OCI-LY1 (cell line): ENCODE results near the gene ASB8.

Experiments used
- H2AFZ ChIP-seq: fragments of 200-600 bp; sonication (generic), shearing (Covaris generic); 2 replicates; pipeline ENCODE4 v1.6.0; 2014; ENCODE audit warnings: antibody characterized with exemption, mild to moderate bottlenecking, low read length
- H3F3A ChIP-seq: fragments of 200-600 bp; sonication (generic), shearing (Covaris generic); 2 replicates; pipeline ENCODE4 v1.6.0; 2014; ENCODE audit warnings: mild to moderate bottlenecking, antibody characterized with exemption, low read length, moderate library complexity; ENCODE audit not compliant: insufficient read depth
- H3K27ac ChIP-seq: fragments of 200-600 bp; sonication (generic); 2 replicates; pipeline ENCODE4 v1.5.1; 2014; ENCODE audit warnings: low read length, mixed run types, mild to moderate bottlenecking, low read depth; ENCODE audit not compliant: poor library complexity, severe bottlenecking
- H3K27me3 ChIP-seq: fragments of 200-600 bp; sonication (generic); 2 replicates; pipeline ENCODE4 v1.6.0; 2014; ENCODE audit warnings: antibody characterized with exemption, mild to moderate bottlenecking, low read length, moderate library complexity; ENCODE audit not compliant: insufficient read depth
- H3K36me3 ChIP-seq: fragments of 200-600 bp; sonication (generic); 2 replicates; pipeline ENCODE4 v1.6.1; 2014; ENCODE audit warnings: mild to moderate bottlenecking, antibody characterized with exemption, low read length, moderate library complexity, mixed read lengths; ENCODE audit not compliant: insufficient read depth
- H3K4me1 ChIP-seq: fragments of 200-600 bp; sonication (generic); 2 replicates; pipeline ENCODE4 v1.5.1; 2014; ENCODE audit warnings: mild to moderate bottlenecking, low read length, moderate library complexity; ENCODE audit not compliant: insufficient read depth, severe bottlenecking
- H3K4me2 ChIP-seq: fragments of 200-600 bp; sonication (generic), shearing (Covaris generic); 2 replicates; pipeline ENCODE4 v1.6.1; 2014; ENCODE audit warnings: low read length
- H3K4me3 ChIP-seq: fragments of 200-600 bp; sonication (generic); 2 replicates; pipeline ENCODE4 v1.5.1; 2014; ENCODE audit warnings: low read length, low read depth, mild to moderate bottlenecking, mixed read lengths; ENCODE audit not compliant: poor library complexity, severe bottlenecking
- H3K79me2 ChIP-seq: fragments of 200-600 bp; shearing (Covaris generic); 2 replicates; pipeline ENCODE4 v1.6.1; 2016; ENCODE audit warnings: mixed run types, low read length, mixed read lengths; ENCODE audit not compliant: insufficient read depth
- H3K9ac ChIP-seq: fragments of 200-600 bp; sonication (generic), shearing (Covaris generic); 2 replicates; pipeline ENCODE4 v1.6.1; 2014; ENCODE audit warnings: mild to moderate bottlenecking, low read length, mixed read lengths
- H3K9me2 ChIP-seq: fragments of 200-600 bp; sonication (generic), shearing (Covaris generic); 2 replicates; pipeline ENCODE4 v1.6.1; 2014; ENCODE audit warnings: low read depth, mild to moderate bottlenecking, low read length, mixed read lengths
- H3K9me3 ChIP-seq: fragments of 200-600 bp; shearing (Covaris generic); 2 replicates; pipeline ENCODE4 v1.6.1; 2014; ENCODE audit warnings: low read length, mixed read lengths
- H4K20me1 ChIP-seq: fragments of 200-600 bp; sonication (generic), shearing (Covaris generic); 2 replicates; pipeline ENCODE4 v1.6.0; 2016; ENCODE audit warnings: mild to moderate bottlenecking, low read length; ENCODE audit not compliant: insufficient read depth
- EZH2 ChIP-seq: fragments of 200-600 bp; sonication (generic), shearing (Covaris generic); IDR thresholded peaks from 2 replicates; pipeline ENCODE4 v1.8.0; 2017; ENCODE audit warnings: borderline replicate concordance, mixed run types, mild to moderate bottlenecking, antibody characterized with exemption, low read length, moderate library complexity, mixed read lengths
- TF ChIP-seq, protein P1 (sequence below): fragments of 200-600 bp; sonication (generic), shearing (Covaris generic); IDR thresholded peaks from 2 replicates; pipeline ENCODE4 v1.5.1; 2017; ENCODE audit warnings: mild to moderate bottlenecking, antibody characterized with exemption, low read length, moderate library complexity, mixed read lengths

Gene ASB8

DNA sequence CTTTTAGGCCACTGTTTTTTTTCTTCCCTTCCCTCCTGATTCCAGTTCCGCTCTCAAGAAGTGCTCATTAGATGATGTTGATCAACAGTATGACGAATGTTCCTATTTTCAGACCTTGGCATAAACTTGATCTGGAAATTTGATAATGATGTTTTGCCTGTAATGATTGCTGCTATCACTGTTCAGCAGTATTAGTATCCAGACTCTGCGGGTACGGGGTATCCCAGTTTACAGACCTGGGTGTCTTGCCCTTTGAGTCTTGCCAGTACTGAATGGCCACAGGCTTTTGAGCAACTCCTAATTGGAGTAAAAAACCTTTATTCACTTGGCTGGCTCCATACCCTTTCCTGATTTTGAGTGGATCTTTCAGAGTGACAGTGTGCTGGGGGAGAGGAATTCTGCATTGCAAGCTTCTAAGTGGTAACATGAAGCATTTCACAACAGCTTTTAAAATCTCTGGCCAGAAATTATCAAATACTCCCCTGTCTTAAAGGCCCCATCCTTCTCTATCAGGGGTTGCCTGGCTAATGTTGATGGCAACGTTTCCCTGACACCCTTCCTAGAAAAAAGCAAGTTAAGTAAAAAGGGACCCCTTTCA is 5.9 kb upstream of the ASB8 start:
- no peak for TF ChIP-seq EZH2
- TF ChIP-seq, protein P1, sequence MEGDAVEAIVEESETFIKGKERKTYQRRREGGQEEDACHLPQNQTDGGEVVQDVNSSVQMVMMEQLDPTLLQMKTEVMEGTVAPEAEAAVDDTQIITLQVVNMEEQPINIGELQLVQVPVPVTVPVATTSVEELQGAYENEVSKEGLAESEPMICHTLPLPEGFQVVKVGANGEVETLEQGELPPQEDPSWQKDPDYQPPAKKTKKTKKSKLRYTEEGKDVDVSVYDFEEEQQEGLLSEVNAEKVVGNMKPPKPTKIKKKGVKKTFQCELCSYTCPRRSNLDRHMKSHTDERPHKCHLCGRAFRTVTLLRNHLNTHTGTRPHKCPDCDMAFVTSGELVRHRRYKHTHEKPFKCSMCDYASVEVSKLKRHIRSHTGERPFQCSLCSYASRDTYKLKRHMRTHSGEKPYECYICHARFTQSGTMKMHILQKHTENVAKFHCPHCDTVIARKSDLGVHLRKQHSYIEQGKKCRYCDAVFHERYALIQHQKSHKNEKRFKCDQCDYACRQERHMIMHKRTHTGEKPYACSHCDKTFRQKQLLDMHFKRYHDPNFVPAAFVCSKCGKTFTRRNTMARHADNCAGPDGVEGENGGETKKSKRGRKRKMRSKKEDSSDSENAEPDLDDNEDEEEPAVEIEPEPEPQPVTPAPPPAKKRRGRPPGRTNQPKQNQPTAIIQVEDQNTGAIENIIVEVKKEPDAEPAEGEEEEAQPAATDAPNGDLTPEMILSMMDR: no peak
- Histone ChIP-seq H3K79me2 (no peaks in the 10 kb centered on the region), H3K27me3 (no peaks in the 10 kb centered on the region), H3K36me3 (no peaks in the 10 kb centered on the region), H3K4me2 (no peak overlapping the region), H3K9me2 (no peaks in the 10 kb centered on the region), H3F3A (no peaks in the 10 kb centered on the region), H2AFZ (no peak overlapping the region), H3K9ac (no peak overlapping the region), H3K27ac (no peak overlapping the region), H3K9me3 (no peaks in the 10 kb centered on the region), H3K4me3 (no peak overlapping the region), H3K4me1 (peaks cover 12% of the 10 kb centered on the region), H4K20me1 (no peaks in the 10 kb centered on the region)

DNA sequence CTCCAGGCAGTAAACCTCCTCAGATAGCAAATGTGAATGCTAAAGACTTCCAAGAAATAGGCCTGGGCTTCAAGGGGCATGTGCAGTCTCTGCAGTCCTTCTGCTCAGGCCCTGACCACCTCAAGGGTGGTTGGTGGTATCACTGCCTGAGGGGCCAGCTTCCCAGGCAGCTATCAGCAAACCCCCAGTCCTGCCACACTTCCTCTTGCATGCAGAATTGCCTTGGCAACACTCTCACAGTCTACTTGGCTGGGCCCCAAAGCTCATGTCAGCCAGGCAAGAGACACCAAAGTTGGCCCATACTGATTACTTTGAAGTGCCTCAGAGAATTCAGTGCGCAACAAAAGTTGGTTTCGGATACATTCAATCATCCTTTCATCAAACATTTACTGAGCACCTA is 3.5 kb upstream of the ASB8 start:
- TF ChIP-seq, protein P1: no peak
- TF ChIP-seq EZH2: no peak
- Histone ChIP-seq H3K4me3 (no peak overlapping the region), H3K4me2 (no peak overlapping the region), H3K9ac (no peak overlapping the region), H3K79me2 (peaks cover 9% of the 10 kb centered on the region), H3K9me2 (no peaks in the 10 kb centered on the region), H3K27ac (no peak overlapping the region), H3K36me3 (no peaks in the 10 kb centered on the region), H2AFZ (no peak overlapping the region), H4K20me1 (no peaks in the 10 kb centered on the region), H3K27me3 (no peaks in the 10 kb centered on the region), H3F3A (no peaks in the 10 kb centered on the region), H3K4me1 (peaks cover 29% of the 10 kb centered on the region), H3K9me3 (no peaks in the 10 kb centered on the region)

DNA sequence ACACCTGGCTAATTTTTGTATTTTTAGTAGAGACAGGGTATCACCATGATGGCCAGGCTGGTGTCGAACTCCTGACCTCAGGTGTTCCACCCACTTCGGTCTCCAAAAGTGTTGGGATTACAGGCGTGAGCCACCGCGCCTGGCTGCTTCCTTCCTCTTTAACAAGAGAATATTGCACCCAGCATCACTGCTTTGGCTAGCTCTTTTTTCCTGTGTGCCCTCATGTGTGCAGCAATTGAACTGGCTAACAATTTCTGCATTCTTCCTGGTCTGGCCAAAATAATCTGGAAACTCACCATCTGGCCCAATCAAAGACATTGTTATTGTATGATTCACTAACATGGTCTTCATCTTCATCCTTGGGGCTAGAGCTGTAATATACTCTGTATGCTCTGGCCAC is 2.7 kb upstream of the ASB8 start:
- Histone ChIP-seq H3F3A (no peaks in the 10 kb centered on the region), H3K79me2 (peaks cover 9% of the 10 kb centered on the region), H2AFZ (no peak overlapping the region), H3K9me3 (no peaks in the 10 kb centered on the region), H3K9ac (no peak overlapping the region), H3K4me1 (peaks cover 29% of the 10 kb centered on the region), H3K27ac (no peak overlapping the region), H3K4me2 (no peak overlapping the region), H3K9me2 (no peaks in the 10 kb centered on the region), H3K36me3 (no peaks in the 10 kb centered on the region), H3K27me3 (no peaks in the 10 kb centered on the region), H3K4me3 (no peak overlapping the region), H4K20me1 (no peaks in the 10 kb centered on the region)
- no peak for TF ChIP-seq EZH2
- TF ChIP-seq, protein P1: no peak
